Measurements from ENCODE around the gene DEDD.
"Not testable (repeated sequence)": the region's sequence is repeated elsewhere in the genome, so short reads cannot be mapped to it uniquely, and the experiment has no call there.

DEDD gene

GRCh38 chr1:161127649-161128048 is 4.8 kb downstream of the DEDD start:
- DNase-seq (ENCODE audit: low spot score) = no peak

- DNase-seq (ENCODE audit: low spot score) = no peak
Measured at GRCh38 chr1:161122967-161123366, 9.5 kb downstream of the DEDD start.

DNA sequence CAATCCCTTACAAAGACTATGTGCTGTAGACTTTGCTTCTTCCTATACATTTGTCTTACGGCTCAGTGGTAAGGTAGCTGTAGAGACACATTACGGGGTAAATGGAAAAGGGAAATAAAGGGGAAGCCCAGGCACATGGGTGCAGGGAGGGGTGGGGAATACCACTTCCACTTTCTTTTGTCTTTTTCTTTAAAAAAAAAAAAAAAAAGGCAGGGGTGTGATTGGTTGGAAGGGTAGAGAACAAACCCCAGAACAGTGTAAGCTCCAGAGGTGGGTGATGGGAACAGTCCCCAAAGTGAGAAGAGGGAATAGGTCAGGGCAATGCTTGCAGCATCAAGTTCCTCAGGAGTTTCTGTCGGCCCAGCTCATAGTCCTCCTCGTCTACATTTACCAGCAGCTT is 10.6 kb downstream of the DEDD start:
- DNase-seq (ENCODE audit: low spot score) = no peak

GRCh38 chr1:161121042-161121650 is 11.3 kb downstream of the DEDD start:
- no peak for DNase-seq (ENCODE audit: low spot score)

DNA sequence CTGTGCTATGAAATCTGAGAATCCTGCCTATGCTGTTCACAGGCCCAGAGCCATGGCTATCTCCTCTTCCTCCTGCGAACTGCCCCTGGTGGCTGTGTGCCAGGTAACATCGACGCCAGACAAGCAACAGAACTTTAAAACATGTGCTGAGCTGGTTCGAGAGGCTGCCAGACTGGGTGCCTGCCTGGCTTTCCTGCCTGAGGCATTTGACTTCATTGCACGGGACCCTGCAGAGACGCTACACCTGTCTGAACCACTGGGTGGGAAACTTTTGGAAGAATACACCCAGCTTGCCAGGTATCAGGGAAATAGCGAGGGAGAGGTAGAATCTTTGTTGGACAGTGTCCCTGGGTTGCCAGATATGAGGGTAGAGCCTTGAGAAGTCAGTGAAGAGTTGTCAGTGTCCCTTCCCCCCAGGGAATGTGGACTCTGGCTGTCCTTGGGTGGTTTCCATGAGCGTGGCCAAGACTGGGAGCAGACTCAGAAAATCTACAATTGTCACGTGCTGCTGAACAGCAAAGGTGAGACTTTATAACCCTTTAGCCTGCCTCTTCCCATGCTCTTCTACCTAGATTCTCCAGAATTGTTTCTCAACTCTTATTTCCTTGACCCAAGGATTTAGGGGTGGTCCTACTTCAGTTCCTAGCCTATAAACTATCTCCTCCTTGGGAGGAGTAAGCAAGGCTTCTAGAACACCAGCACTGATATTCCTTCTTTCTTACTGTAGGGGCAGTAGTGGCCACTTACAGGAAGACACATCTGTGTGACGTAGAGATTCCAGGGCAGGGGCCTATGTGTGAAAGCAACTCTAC is 13.2 kb downstream of the DEDD start:
- peak; percentile 72 for DNase-seq (ENCODE audit: low spot score)

- peak; percentile 85 for DNase-seq (ENCODE audit: low spot score)
Measured at GRCh38 chr1:161117759-161118581, 14.5 kb downstream of the DEDD start, which contains the start of the genes NIT1 and PFDN2. Gene NIT1 (plus strand): TSS chr1:161118105. CDS start chr1:161118177, 72 bp downstream. Gene PFDN2 (minus strand): TSS chr1:161118037. CDS start chr1:161118026, 11 bp downstream.

- not testable (repeated sequence) for DNase-seq (ENCODE audit: low spot score)
Measured at GRCh38 chr1:161115961-161116360, 16.5 kb downstream of the DEDD start.

DNA sequence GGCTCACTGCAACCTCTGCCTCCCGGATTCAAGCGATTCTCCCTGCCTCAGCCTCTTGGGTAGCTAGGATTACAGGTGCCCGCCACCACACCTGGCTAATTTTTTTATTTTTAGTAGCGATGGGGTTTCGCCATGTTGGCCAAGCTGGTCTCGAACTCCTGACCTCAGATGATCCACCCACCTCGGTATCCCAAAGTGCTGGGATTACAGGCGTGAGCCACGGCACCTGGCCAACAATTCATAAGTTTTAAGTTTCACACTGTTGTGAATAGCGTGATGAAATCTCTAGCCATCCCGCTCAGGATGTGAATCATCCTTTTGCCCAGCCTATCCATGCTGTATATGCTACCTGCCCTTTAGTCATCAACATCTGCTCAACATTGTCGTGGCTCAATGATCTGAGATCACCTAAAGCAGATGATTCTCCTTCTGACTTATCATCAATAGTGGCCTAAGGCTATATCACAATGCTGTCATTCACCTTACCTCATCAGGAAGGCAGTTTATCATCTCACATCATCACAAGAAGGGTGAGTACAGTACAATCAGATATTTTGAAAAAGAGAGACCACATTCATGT is 17.2 kb downstream of the DEDD start:
- DNase-seq (ENCODE audit: low spot score) = peak; percentile 77

GRCh38 chr1:161114556-161114955 is 17.9 kb downstream of the DEDD start:
- no peak for DNase-seq (ENCODE audit: low spot score)

DNA sequence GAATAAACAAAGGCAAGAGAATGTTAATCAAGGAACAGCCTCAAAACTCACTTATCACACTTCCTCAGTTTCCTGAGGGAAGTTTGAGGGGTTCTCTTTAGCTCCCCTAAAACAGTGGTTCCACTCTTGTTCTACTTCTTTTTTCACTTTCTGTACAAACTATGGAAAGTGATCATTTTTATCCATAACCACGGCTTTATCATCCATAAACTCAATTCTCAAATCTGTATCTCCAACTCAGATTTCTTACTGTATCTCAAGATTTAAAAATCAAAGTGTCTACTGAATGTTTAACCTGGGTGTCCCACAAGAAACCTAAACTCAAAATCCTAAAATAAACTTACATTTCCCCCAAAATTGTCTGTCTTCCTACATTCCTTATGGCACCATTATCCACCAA is 18.6 kb downstream of the DEDD start:
- DNase-seq (ENCODE audit: low spot score) = no peak

DNA sequence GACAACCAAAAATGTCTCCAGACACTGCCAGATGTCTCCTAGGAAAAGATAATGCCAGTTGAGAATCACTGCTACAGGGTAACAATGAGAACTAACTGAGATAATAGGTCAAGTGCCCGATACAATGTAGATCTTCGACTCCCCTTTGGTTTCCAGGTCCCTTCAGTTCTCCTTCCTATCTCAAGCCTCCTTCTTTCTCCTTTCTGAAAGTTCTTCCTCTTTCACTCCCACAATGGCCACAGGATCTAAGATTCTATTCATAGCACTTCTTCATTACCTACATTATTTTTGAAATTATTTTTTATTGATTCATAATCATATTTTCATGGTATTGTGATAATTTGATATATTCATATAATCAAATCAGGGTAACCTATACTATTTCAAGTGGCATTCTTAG is 20.9 kb downstream of the DEDD start:
- no peak for DNase-seq (ENCODE audit: low spot score)

DNA sequence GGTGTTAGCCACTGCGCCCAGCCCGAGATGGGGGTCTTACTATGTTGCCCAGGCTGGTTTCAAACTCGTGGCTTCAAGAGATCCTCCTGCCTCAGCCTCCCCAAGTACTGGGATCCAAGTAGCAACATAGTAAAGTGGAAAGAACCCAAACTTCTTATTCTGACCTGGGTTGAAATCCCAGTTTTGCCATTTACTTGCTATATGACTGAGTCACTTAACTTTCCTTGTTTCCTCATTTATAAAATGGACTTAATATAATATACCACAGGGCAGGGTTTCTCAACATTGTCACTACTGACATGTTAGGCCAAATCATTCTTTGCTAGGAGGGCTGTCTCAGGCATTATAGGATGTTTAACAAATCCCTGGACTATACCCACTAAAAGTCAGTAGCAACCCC is 21.4 kb downstream of the DEDD start:
- DNase-seq (ENCODE audit: low spot score) = no peak

GRCh38 chr1:161106431-161106830 is 26.0 kb downstream of the DEDD start:
- DNase-seq (ENCODE audit: low spot score) = no peak

DNA sequence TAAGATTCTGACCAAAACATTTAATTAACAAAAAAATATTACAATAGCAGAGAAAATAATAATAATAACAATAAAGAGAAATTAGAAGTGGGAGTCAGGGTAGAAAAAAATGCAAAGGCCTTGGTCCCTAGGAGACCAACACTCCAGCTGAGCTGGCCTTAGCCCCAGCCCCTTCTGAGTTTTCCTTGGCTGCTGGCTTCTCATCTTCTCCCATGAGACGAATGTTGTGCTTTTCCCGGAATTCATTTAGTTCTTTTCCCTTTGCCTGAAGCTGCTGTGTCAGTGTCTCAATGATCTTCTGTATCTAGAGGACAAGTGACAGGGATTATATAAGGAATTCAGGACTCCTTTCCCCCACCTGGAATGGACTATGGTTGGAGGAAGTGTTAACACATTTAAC is 31.9 kb downstream of the DEDD start:
- DNase-seq (ENCODE audit: low spot score) = no peak

GRCh38 chr1:161099090-161099802 is 33.2 kb downstream of the DEDD start:
- DNase-seq (ENCODE audit: low spot score) = no peak

- DNase-seq (ENCODE audit: low spot score) = peak; percentile 84
Measured at GRCh38 chr1:161098210-161099068, 34.0 kb downstream of the DEDD start, which contains the start of gene KLHDC9. Gene KLHDC9 (plus strand): TSS chr1:161098361. CDS start chr1:161098536, 175 bp downstream.

DNA sequence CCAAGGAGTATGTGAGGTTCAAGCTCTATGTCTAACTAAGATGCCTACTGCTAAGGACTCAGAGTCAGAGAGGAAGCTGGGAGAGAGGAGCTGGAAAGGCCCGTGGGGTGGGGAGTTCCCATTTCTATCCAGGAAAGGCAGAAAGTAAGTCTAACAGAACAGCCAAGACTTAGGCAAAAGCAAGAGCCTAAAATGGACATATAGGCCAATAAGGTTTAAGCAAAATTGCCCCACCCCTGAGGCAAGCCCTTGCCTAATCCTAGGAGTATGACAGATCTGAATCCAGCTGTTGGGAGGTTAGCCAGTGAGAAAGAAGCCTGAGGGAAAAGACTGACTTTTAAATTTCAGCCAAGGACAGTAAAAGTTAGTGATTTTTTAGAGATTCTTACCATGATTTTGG is 35.9 kb downstream of the DEDD start:
- DNase-seq (ENCODE audit: low spot score) = no peak

DNA sequence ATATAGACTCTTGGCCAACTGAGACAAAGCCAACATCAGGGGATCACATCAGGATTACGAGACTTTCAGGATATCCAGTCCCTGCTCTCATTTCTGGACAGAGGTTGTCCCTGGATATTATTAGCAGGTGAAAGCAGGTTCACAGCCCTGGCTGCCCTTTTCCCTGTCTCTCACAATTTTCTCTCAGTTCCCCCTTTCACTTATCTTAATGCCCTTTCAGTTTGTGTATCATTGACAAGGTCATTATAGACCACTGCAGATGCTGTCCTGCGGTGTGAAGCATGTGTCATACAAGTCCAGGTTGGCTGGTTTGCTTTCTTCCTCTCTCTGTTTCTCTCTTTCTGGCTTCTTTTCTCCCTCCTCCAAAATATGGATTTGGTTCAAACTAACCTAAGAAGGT is 36.5 kb downstream of the DEDD start:
- DNase-seq (ENCODE audit: low spot score) = no peak

DNA sequence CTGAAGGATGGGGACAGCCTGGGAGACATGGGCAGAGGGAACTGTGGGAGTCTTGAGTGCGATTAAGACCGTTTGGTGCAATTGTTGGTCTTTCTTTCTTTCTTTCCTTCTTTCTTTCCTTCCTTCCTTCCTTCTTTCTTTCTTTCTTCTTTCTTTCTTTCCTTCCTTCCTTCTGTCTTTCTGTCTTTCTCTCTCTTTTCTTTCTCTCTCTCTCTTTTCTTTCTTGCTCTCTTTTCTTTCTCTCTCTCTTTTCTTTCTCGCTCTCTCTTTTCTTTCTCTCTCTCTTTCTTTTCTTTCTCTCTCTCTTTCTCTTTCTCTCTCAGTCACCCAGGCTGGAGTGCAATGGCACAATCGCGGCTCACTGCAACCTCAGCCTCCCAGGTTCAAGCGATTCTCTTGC is 37.2 kb downstream of the DEDD start:
- no peak for DNase-seq (ENCODE audit: low spot score)

DNA sequence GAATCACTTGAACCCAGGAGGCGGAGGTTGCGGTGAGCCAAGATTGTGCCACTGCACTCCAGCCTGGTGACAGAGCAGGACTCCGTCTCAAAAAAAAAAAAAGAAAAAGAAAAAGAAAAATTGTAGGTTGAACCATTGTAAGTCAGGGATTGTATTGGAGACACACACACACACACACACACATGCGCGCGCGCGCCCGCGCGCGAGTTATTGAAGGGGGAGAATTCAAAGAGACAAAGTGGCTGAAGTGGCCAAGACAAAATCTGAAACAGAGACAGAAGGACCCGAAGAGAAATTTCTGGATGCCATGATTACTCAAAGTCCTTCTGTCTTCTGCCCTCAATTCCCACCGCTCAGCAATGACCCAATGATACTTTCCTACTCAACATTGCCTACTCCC is 38.0 kb downstream of the DEDD start:
- no peak for DNase-seq (ENCODE audit: low spot score)

DNA sequence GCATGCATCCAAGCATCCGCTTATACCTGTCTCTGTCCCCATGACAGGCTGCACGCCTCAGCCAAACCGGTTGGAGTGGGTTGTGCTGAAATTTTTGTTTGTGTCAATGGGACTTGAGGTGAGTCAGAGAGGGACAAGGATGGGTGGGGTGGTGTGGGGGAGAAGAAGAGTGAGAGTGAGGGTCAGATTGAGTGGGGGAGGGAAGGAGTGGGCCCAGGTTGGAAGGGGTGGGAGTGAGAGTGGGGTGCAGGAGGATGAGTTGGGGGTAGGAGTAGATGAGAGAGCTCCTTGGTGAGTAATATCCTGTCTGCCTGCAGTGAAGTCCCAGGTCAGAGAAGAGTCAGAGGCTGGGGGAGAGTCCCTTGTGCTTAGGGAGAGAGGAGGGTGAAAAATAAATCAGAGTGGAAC is 39.8 kb downstream of the DEDD start:
- DNase-seq (ENCODE audit: low spot score) = peak; percentile 39

Measured in activated CD4-positive, alpha-beta T cell treated with anti-CD3 and anti-CD28 coated beads, Interleukin-2, Interleukin-4, amounts not matched to agents 100 ng/mL and 50 ng/mL, durations not matched to agents 16 hours and 8 hours (primary cell).